ENCODE results near the gene PPP3CA.

- no peak for TF ChIP-seq POLR2A (IDR thresholded peaks at IDR 0.05; ENCODE audit: borderline replicate concordance, extremely low read depth, insufficient read depth, insufficient read length)
- TF ChIP-seq ZFX (IDR thresholded peaks at IDR 0.05), result no peak
- TF ChIP-seq, protein P1, sequence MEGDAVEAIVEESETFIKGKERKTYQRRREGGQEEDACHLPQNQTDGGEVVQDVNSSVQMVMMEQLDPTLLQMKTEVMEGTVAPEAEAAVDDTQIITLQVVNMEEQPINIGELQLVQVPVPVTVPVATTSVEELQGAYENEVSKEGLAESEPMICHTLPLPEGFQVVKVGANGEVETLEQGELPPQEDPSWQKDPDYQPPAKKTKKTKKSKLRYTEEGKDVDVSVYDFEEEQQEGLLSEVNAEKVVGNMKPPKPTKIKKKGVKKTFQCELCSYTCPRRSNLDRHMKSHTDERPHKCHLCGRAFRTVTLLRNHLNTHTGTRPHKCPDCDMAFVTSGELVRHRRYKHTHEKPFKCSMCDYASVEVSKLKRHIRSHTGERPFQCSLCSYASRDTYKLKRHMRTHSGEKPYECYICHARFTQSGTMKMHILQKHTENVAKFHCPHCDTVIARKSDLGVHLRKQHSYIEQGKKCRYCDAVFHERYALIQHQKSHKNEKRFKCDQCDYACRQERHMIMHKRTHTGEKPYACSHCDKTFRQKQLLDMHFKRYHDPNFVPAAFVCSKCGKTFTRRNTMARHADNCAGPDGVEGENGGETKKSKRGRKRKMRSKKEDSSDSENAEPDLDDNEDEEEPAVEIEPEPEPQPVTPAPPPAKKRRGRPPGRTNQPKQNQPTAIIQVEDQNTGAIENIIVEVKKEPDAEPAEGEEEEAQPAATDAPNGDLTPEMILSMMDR (IDR thresholded peaks at IDR 0.05 in 2 of 3, conservative IDR thresholded peaks at IDR 0.05 in 1 of 3; ENCODE audit: borderline replicate concordance in 1 of 3, insufficient read depth in 1 of 3, low read depth in 2 of 3, low read length in 2 of 3), result no peak
- TF ChIP-seq POLR2AphosphoS5 (IDR thresholded peaks at IDR 0.05; ENCODE audit: low read depth, low read length), result no peak
Observed at GRCh38 chr4:101284546-101284945, 62.8 kb downstream of the PPP3CA start.

Data from HCT116 (cell line).